HL-60/S4 treated with phorbol 12-myristate 13-acetate at 8.2 ng/mL for 4 days and 3 days (cell line): ENCODE results near the gene HIRA.

Experiments
- in situ Hi-C: fragments of 300-500 bp; cut with MboI; formaldehyde crosslinking; loops from 2 replicates; pipeline ENCODE4 v1.15.0; 2022; ENCODE audit warnings: low sequenced_read_pairs

The HIRA gene

GRCh38 chr22:19358195-19358594 is 73.3 kb downstream of the HIRA start:
- in situ Hi-C loops: no loop called here

DNA sequence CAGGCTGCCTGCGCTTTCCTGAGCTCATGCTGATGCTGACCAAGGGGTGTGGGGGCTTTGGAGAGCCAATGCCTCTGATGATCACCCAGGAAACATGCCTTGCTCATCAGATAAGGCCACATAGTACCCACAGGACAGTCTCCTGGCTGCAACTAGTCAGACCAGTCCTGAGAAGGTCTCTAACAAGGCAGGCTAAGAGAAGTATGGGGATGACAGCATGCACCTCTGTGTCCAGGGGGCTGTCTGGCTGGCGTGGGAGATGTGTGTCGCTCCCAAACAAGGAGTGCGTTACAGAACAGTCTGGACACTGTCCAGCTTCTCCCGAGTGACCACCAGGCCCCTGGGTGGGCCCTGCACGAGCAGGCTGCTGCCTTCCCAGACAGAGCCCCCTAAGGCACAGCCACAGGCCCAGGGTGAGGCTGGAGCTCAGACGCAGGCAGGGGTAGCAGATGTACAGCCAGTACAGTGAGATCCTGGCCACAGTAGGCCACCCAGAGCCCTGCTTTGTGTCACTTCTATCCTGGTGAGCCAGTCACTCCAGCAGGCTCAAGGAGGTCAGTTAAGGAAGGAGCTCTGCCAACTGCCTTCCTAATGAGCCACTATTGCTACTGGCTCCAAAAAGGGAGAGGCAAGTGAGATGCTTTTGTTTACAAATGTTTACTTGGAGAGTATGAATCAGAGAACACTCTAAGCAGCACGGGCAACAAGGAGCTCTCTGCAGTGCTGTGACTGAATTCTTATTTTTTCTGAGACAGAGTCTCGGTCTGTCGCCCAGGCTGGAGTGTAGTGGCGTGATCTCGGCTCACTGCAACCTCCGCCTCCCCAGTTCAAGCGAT is 74.0 kb downstream of the HIRA start:
- in situ Hi-C loops: no loop called here

DNA sequence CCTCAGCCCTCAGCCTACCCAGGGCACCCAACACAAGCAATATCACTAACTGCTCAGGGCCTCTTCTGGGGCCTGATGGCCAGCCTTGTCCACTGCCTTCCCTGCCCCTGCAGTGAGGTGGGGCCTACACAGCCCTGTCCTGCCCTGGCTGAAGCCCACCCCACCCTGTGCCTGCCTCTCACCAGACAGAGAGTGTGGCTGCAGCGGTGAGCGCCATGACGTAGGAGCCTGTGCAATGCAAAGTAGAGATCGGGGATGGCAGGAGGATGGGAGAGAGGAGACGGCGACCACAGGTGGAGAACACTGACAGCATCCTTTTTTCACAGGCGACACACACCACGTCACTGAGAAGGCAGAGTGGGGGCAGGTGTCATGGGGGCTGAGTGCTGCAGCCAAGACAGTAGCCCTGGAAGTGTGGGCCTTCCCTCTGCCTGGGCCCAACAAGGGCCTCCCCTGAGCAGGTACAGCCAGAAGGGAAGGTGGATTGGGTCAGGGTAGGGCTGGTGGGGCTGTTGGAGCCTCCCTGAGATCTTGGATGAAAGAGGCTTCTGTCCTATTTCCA is 74.7 kb downstream of the HIRA start:
- in situ Hi-C loops: no loop called here

DNA sequence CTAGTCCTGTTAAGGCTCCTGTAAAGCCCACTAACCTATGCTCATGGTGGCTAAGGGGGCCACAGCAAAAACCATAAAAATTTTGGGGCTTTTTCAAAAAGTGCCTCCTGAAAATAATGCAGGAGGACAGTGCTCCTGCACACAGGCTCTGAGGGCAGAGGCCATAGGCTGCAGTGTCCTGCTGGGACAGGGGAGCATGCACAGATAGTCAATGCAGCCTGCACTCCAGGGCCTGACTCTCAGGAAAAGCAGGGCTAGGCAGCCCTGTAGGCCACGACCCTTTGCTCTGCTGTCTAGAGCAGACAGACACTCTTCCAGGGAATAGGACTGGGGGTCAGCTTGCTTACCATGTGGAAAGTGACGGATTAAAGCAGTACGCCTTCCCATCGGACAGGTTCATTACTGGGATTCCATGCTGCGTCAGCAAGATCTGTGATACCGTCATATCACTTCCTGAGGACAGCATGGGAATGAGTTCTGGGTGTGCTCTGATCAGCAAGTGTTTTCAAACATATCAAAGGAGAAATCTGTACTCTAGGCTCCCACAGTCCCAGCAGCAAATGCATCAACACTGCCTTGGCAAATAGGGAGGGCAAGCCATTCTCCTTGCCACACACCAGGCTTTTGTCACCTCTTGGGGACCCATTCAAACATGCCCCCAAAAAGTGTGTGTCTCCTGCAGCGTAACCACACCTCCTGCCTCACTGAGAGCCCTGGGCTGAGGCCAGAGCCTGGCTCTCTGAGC is 75.9 kb downstream of the HIRA start:
- in situ Hi-C loops: no loop called here

DNA sequence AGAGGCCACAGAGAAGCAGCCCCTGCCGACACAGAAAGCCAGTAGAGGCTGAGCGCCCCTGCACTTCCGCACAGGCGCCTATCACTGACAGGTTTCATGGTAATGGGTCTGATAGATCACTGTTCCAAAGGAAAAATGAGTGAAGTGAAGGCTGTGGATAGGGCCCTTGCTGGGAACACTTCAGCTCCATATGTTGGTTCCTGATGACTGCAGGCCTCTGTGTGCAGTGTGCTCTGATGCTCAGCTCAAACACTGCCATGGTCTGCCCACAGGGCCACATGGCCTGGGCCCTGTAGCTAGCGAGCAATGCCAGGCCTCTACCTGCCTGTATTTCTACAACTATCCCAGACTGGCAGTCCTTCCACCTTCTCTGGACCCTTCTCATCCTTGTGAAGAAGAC is 77.3 kb downstream of the HIRA start:
- in situ Hi-C loops: no loop called here

- in situ Hi-C loops: no loop called here
These were observed 78.0 kb downstream of the HIRA start for GRCh38 chr22:19353363-19354131.

DNA sequence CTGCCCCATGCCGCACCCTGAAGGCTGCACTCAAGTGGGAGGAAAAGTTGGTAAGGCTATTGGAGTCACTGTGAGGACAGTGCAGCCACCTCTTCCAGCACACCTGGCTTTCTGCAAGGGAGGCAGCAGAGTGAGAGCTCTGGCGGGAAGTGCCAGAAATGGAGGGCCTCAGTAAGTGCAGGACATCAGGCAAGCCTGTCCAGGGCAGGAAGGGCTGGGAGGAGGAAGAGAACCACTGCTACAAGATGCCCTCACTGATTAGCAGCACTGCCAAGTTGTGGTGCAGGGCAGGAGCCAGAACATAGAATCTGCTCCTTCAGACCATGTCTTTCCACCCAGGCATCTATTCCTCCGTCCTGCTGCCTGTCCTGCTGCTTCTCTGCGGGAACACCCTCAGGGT is 78.8 kb downstream of the HIRA start:
- in situ Hi-C loops: no loop called here

- in situ Hi-C loops: no loop called here
These were observed 79.3 kb downstream of the HIRA start for GRCh38 chr22:19352217-19352616.

GRCh38 chr22:19351604-19352003 is 79.9 kb downstream of the HIRA start:
- in situ Hi-C loops: no loop called here

DNA sequence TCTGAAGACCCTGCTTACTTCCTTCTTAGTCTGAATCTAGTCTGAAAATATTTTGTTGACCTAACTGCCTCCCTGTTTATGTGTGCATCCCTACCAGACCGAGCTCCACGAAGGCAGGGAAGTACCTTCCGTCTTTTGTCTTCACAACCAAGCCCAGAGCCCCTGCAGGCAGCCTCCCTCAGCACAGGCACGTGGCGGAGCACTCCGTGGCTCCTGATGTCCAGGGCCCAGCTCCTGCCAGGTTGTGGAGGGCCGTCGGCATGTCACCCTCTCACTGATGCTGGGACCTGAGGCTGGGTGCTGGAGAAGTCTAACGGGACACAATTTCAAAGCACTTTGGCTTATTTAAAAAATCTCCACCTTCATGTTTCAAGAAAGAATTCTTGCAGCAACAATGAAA is 80.6 kb downstream of the HIRA start:
- in situ Hi-C loops: no loop called here

DNA sequence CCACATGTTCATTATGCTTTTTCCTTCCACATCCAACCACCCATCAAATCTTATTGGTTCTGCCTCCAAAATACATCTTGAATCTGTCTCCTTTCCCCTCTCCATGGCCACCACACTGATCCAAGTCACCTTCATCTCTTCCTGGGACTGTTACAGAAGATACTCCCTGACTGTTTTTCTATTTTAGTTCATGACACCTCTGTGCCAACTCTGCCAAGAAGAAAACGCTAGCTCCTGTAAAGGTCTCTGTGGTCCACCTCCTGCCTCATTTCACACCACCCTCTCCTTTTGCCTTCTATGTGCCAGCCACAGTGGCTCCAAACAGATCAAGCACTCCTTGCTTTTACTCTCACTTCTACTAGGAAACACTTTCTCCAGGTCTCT is 81.1 kb downstream of the HIRA start:
- in situ Hi-C loops: no loop called here

DNA sequence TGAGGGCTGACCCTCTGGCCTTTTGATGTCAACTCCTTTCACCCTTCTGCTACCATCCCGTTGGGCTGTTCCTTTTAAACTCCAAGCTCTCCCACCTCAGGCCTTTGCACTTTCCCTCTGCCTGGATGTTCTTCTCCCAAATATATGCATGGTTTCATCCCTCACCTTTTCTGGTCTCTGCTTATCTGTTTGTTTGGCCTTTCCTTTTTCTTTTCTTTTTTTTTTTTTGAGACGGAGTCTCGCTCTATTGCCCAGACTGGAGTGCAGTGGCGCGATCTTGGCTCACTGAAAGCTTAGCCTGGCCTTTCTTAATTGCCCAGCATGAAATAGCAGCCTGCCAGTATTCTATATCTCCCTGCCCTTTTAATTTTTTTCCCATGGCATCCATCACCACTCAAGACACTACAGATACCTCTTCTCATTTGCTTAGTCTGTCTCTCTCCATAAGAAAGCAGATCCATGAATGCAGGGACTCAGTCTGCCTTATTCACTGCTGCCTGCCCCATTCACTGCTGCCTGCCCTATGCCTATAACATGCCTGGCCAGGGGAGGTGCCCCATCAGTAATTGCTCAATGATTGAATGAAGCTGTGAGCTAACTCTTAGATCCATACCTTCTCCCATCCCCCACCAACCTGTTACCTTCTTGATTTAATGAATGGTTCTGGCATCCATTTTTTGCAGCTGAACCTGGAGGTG is 81.6 kb downstream of the HIRA start:
- in situ Hi-C loops: no loop called here

- in situ Hi-C loops: no loop called here
These were observed 84.8 kb downstream of the HIRA start for GRCh38 chr22:19346677-19347265.

- in situ Hi-C loops: no loop called here
These were observed 87.1 kb downstream of the HIRA start for GRCh38 chr22:19344420-19344819.

GRCh38 chr22:19343470-19343869 is 88.1 kb downstream of the HIRA start:
- in situ Hi-C loops: no loop called here

GRCh38 chr22:19341500-19341899 is 90.0 kb downstream of the HIRA start:
- in situ Hi-C loops: no loop called here

- in situ Hi-C loops: no loop called here
These were observed 94.4 kb downstream of the HIRA start for GRCh38 chr22:19337137-19337536.

DNA sequence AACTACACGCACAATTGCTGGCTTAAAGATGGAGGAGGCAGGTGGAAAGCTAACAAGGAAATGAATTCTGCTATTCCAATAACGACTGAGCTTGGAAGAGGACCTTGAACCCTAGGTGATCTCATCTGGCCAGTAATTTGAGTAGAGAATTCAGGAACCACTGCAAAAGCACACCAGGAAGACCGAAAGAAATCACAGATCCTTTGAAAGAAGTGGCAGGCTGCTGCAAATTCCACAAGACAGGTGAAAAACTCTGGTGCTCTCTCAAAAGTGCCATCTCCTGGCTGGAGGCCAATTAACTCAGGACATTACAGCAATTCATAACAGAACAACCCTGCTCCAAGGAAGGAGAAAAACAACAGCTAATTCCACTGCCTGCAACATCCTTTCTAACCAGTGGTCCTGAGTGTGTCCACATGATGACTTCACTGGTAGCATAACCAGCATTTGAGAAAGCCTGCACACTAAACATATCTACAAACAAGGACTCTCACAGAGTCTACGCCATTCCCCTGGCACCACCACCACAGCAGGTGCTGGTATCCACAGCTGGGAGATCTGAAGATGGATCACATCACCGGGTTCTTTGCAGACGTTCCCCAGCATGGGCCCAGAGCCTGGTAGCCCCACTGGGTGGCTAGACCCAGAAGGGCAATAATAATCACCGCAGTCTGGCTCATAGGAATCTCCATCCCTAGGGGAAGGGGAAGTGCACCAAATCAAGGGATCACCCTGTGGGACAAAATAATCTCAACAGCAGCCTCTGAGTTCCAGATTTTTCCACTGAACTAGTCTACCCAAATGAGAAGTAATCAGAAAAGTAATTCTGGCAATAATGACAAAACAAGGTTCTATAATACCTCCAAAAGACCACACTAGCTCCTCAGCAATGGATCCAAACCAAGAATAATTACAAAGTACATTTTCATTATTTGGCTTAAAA is 95.1 kb downstream of the HIRA start:
- in situ Hi-C loops: no loop called here

- in situ Hi-C loops: no loop called here
These were observed 99.6 kb downstream of the HIRA start for GRCh38 chr22:19331975-19332374.
